PFSK-1 (cell line): ENCODE data around the gene PSMA3.

Experiments
- FOXP2 ChIP-seq: optimal IDR thresholded peaks from 2 replicates; pipeline ENCODE3; 2011; ENCODE audit warnings: borderline replicate concordance, control low read depth, inconsistent platforms; ENCODE audit not compliant: insufficient read depth; ENCODE audit errors: extremely low read length, extremely low read depth
- POLR2AphosphoS5 ChIP-seq: IDR thresholded peaks from 2 replicates; pipeline ENCODE4 v1.6.1; 2012; ENCODE audit warnings: low read depth, mild to moderate bottlenecking, control low read depth, low read length, moderate library complexity
- REST ChIP-seq, 2 experiments: IDR thresholded peaks; 2 replicates each; pipeline versions ENCODE4 v1.6.1 to v1.8.0; 2011 to 2012; ENCODE audit warnings: low read depth in 2 of 2, low read length in 2 of 2, control low read depth in 1 of 2, inconsistent platforms in 1 of 2, mild to moderate bottlenecking in 1 of 2, moderate library complexity in 1 of 2; ENCODE audit not compliant: insufficient read depth in 1 of 2
- SIN3A ChIP-seq: IDR thresholded peaks from 2 replicates; pipeline ENCODE4 v1.6.1; 2012; ENCODE audit warnings: mild to moderate bottlenecking, low read length, moderate library complexity, borderline replicate concordance; ENCODE audit not compliant: insufficient read depth
- TAF1 ChIP-seq: IDR thresholded peaks from 2 replicates; pipeline ENCODE4 v1.6.1; 2012; ENCODE audit warnings: low read length, control low read depth, borderline replicate concordance; ENCODE audit not compliant: insufficient read depth

- TF ChIP-seq REST (IDR thresholded peaks at IDR 0.05; ENCODE audit: insufficient read depth in 1 of 2, low read depth in 2 of 2, low read length in 2 of 2) (no peak), FOXP2 (no peak), TAF1 (no peak), POLR2AphosphoS5 (no peak), SIN3A (no peak)
Observed at GRCh38 chr14:58216544-58216943, 28.1 kb upstream of the PSMA3 start.
